Right lung (tissue), 5 donors: ENCODE results near the gene SLIT3. TPM values are rescaled to one million over a fixed set of nuclear protein-coding genes. Genes with fewer than 3 reads are reported as not detected.

Experiments used
- DNase-seq, 2 donors: peaks; one replicate each; pipeline ENCODE4 v3.0.0-alpha.2; 2013
- polyA plus RNA-seq, 5 donors: library from polyadenylated mRNA; unstranded; fragments of 120-200 nt; gene quantifications; one replicate each; pipeline versions ENCODE4 v1.2.1 to v1.2.3, GENCODE V29; 2013; ENCODE audit warnings: inconsistent platforms in 1 of 5, low replicate concordance in 1 of 5; ENCODE audit not compliant: insufficient read length in 5 of 5, insufficient read depth in 1 of 5

Gene SLIT3
- polyA plus RNA-seq, 5 donors, result 29.5 to 51.0 (median 42.9) TPM

GRCh38 chr5:169270827-169271226 lies 30.1 kb downstream of the SLIT3 start:
- DNase-seq, result no peak

- no peak for DNase-seq
Measured at GRCh38 chr5:169268019-169268418, 32.9 kb downstream of the SLIT3 start.

- DNase-seq, result no peak
Measured at GRCh38 chr5:169265888-169266287, 35.1 kb downstream of the SLIT3 start.

GRCh38 chr5:169263591-169263990 lies 37.3 kb downstream of the SLIT3 start:
- no peak for DNase-seq

GRCh38 chr5:169260896-169261569 lies 39.9 kb downstream of the SLIT3 start:
- no peak for DNase-seq

- no peak for DNase-seq
Measured at GRCh38 chr5:169258372-169259000, 42.5 kb downstream of the SLIT3 start.

GRCh38 chr5:169256191-169256590 lies 44.7 kb downstream of the SLIT3 start:
- no peak for DNase-seq

GRCh38 chr5:169253071-169253470 lies 47.9 kb downstream of the SLIT3 start:
- DNase-seq, result no peak

- DNase-seq, result no peak
Measured at GRCh38 chr5:169251333-169252084, 49.4 kb downstream of the SLIT3 start.

GRCh38 chr5:169250887-169251286 lies 50.1 kb downstream of the SLIT3 start:
- DNase-seq, result no peak

GRCh38 chr5:169248996-169249395 lies 51.9 kb downstream of the SLIT3 start:
- no peak for DNase-seq

- DNase-seq, result no peak
Measured at GRCh38 chr5:169248550-169248949, 52.4 kb downstream of the SLIT3 start.

GRCh38 chr5:169244812-169245211 lies 56.1 kb downstream of the SLIT3 start:
- no peak for DNase-seq

GRCh38 chr5:169243651-169244422 lies 57.1 kb downstream of the SLIT3 start:
- no peak for DNase-seq

GRCh38 chr5:169242849-169243186 lies 58.1 kb downstream of the SLIT3 start:
- DNase-seq, result peak in 1 of 2 donors; percentile 13

- no peak for DNase-seq
Measured at GRCh38 chr5:169242175-169242848, 58.6 kb downstream of the SLIT3 start.

- DNase-seq, result no peak
Measured at GRCh38 chr5:169229342-169229892, 71.5 kb downstream of the SLIT3 start.

GRCh38 chr5:169226895-169227294 lies 74.0 kb downstream of the SLIT3 start:
- no peak for DNase-seq

- DNase-seq, result no peak
Measured at GRCh38 chr5:169225830-169226356, 75.0 kb downstream of the SLIT3 start.

GRCh38 chr5:169223595-169223953 lies 77.4 kb downstream of the SLIT3 start:
- no peak for DNase-seq

GRCh38 chr5:169222934-169223594 lies 77.9 kb downstream of the SLIT3 start:
- no peak for DNase-seq
